A673 (cell line): Measurements from ENCODE around the gene BTBD6. TPM values are rescaled to one million over a fixed set of nuclear protein-coding genes. Genes with fewer than 3 reads are reported as not detected.

Experiments
- BruUV-seq: library from RNA; stranded (reverse); fragments of 400-500 nt; replicated peaks from 2 replicates; lab custom pipeline; 2021; lab: Mats Ljungman, UMichigan
- CTCF ChIA-PET: fragments of 300-600 bp; sonication (Branson Sonifier 250); formaldehyde crosslinking; loops from one replicate; lab custom pipeline; 2022; ENCODE audit warnings: antibody characterized with exemption; lab: Charles Lee
- POLR2A ChIA-PET: fragments of 300-600 bp; sonication (Branson Sonifier 250); formaldehyde crosslinking; loops from one replicate; lab custom pipeline; 2022; ENCODE audit warnings: antibody characterized with exemption; ENCODE audit not compliant: low non-redundant PET; lab: Charles Lee
- DNase-seq: peaks from one replicate; pipeline ENCODE4 v3.0.0-alpha.2; 2015; ENCODE audit warnings: low spot score
- H3K27ac ChIP-seq: fragments of 200-600 bp; sonication (generic); 2 replicates; pipeline ENCODE4 v1.5.1; 2016; ENCODE audit warnings: mixed run types, low read depth, mild to moderate bottlenecking, mixed read lengths, antibody characterized with exemption, low read length; ENCODE audit not compliant: poor library complexity, severe bottlenecking
- H3K27me3 ChIP-seq: fragments of 200-600 bp; sonication (generic); replicated peaks from 2 replicates; pipeline ENCODE4 v1.6.1; 2017; ENCODE audit warnings: mixed run types, low read depth, mild to moderate bottlenecking, mixed read lengths, antibody characterized with exemption, low read length; ENCODE audit not compliant: insufficient read depth, poor library complexity
- H3K36me3 ChIP-seq: fragments of 200-600 bp; sonication (generic); 2 replicates; pipeline ENCODE4 v1.6.1; 2016; ENCODE audit warnings: mixed run types, mild to moderate bottlenecking, mixed read lengths, antibody characterized with exemption, low read length; ENCODE audit not compliant: insufficient read depth, poor library complexity, severe bottlenecking
- H3K4me1 ChIP-seq: fragments of 200-600 bp; sonication (generic); 2 replicates; pipeline ENCODE4 v1.6.1; 2017; ENCODE audit warnings: mixed run types, mild to moderate bottlenecking, mixed read lengths, antibody characterized with exemption, low read length; ENCODE audit not compliant: insufficient read depth, poor library complexity, severe bottlenecking
- H3K4me3 ChIP-seq: fragments of 200-600 bp; sonication (generic); 2 replicates; pipeline ENCODE4 v1.5.1; 2016; ENCODE audit warnings: low read depth, mixed run types, mild to moderate bottlenecking, mixed read lengths, low read length; ENCODE audit not compliant: poor library complexity, severe bottlenecking
- H3K9me3 ChIP-seq: fragments of 200-600 bp; sonication (generic); 2 replicates; pipeline ENCODE4 v1.6.1; 2016; ENCODE audit warnings: mixed run types, low read depth, mild to moderate bottlenecking, mixed read lengths, antibody characterized with exemption, low read length; ENCODE audit not compliant: poor library complexity, severe bottlenecking
- CTCF ChIP-seq: fragments of 300-800, 200-600 bp; sonication (generic); conservative IDR thresholded peaks from 2 replicates; pipeline ENCODE4 v1.5.1; 2017; ENCODE audit warnings: low read depth, mild to moderate bottlenecking, antibody characterized with exemption, low read length, moderate library complexity, mixed read lengths
- EZH2 ChIP-seq: fragments of 200-600 bp; sonication (generic); IDR thresholded peaks from 2 replicates; pipeline ENCODE4 v1.6.1; 2017; ENCODE audit warnings: borderline replicate concordance, low read depth, mild to moderate bottlenecking, mixed read lengths, antibody characterized with exemption, low read length; ENCODE audit not compliant: poor library complexity, severe bottlenecking
- intact Hi-C: fragments of 100-400 bp; cut with micrococcal nuclease; formaldehyde crosslinking; loops from one replicate; pipeline ENCODE4 v1.10.0; 2022; ENCODE audit not compliant: unreplicated experiment
- total RNA-seq: library from RNA; stranded (reverse); gene quantifications from 2 replicates; pipeline ENCODE4 v1.2.3, GENCODE V29; 2021

The BTBD6 gene
- total RNA-seq, 1 experiment from 2014 or later, result 39.9 TPM

GRCh38 chr14:105215602-105216001 is 32.7 kb upstream of the BTBD6 start:
- Histone ChIP-seq H3K36me3 (peaks cover 7% of the 10 kb centered on the region), H3K4me3 (no peak overlapping the region), H3K27ac (no peak overlapping the region), H3K4me1 (no peaks in the 10 kb centered on the region), H3K9me3 (no peaks in the 10 kb centered on the region), H3K27me3 (no peaks in the 10 kb centered on the region)
- intact Hi-C loops, result no loop called here
- no peak for DNase-seq
- CTCF ChIA-PET, result no interaction called here
- BruUV-seq, result no TSS peak
- TF ChIP-seq EZH2 (no peak), CTCF (no peak)
- POLR2A ChIA-PET, result no interaction called here

DNA sequence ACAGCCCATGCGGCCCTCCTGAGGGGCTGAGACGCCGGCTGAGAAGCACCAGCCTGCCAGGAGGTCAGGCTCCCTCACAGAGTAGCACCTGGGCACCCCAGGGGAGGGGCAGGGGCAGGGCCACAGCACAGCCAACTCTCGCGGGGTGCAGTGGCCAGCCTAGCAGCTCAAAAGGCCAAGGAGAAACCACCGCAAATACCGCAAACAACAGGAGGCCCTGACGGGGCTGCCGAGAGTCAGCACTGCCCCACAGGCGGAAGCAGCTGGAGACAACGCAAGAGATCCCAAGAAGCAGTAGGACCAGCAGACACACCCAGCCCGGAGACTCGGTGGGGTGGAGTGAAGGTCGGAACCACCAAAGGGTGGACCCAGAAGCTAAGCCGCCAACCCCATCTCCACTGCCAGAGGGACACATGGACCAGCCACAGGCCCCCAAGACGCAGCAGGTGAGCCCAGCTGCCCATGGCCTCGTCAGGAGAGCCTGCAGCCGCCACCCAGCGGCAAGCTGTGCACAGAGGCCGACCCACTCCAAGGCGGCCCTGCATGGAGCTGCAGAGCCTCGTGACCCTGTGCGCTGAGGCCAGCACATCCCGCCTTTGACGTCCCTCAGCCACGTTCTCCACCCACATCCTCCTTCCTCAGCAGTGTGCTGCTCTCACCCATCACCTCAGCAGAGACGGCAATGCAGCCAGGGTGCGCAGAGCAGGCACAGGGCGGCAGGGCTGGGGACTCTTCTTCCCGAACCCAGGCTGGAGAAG is 31.7 kb upstream of the BTBD6 start:
- CTCF ChIA-PET, result no interaction called here
- no TSS peak for BruUV-seq
- intact Hi-C loops, result no loop called here

GRCh38 chr14:105217774-105218173 is 30.6 kb upstream of the BTBD6 start:
- Histone ChIP-seq H3K27ac (no peak overlapping the region), H3K4me3 (no peak overlapping the region), H3K27me3 (no peaks in the 10 kb centered on the region), H3K36me3 (peaks cover 16% of the 10 kb centered on the region), H3K4me1 (no peaks in the 10 kb centered on the region), H3K9me3 (no peaks in the 10 kb centered on the region)
- intact Hi-C loops, result no loop called here
- ChIA-PET POLR2A (no interaction called here), CTCF (no interaction called here)
- DNase-seq, result no peak
- TF ChIP-seq CTCF (no peak), EZH2 (no peak)
- BruUV-seq, result no TSS peak

More for the DNA sequence above, 31.7 kb upstream of the BTBD6 start:
- no peak for DNase-seq
- no peak for TF ChIP-seq EZH2
- no peak for TF ChIP-seq CTCF
- no peaks in the 10 kb centered on the region for H3K9me3 ChIP-seq
- no peaks in the 10 kb centered on the region for H3K4me1 ChIP-seq
- POLR2A ChIA-PET, result no interaction called here
- H3K27ac ChIP-seq, result no peak overlapping the region
- peaks cover 13% of the 10 kb centered on the region for H3K36me3 ChIP-seq
- H3K27me3 ChIP-seq, result no peaks in the 10 kb centered on the region
- H3K4me3 ChIP-seq, result no peak overlapping the region
